Stomach (tissue), 4 donors: ENCODE results near the gene UBXN1.
A peak's percentile ranks its signal among the peaks of the same experiment; 100 is the strongest.

Experiments used
- POLR2A ChIP-seq, 4 donors: fragments of 450-650 bp; IDR thresholded peaks; one replicate each; pipeline ENCODE4 v1.6.1; 2016; ENCODE audit warnings: antibody characterized with exemption in 4 of 4, control low read depth in 2 of 4, mild to moderate bottlenecking in 1 of 4, moderate library complexity in 1 of 4
- TF ChIP-seq, protein P1 (sequence below), 7 experiments: fragments of 450-650 bp in 4 of 7; fragments of 200-600 bp in 3 of 7; sonication (generic) in 3 of 7; IDR thresholded peaks; one replicate each; pipeline ENCODE4 v1.5.1; 2016 to 2019; ENCODE audit warnings: antibody characterized with exemption in 7 of 7, control low read depth in 2 of 7, mild to moderate bottlenecking in 1 of 7

DNA sequence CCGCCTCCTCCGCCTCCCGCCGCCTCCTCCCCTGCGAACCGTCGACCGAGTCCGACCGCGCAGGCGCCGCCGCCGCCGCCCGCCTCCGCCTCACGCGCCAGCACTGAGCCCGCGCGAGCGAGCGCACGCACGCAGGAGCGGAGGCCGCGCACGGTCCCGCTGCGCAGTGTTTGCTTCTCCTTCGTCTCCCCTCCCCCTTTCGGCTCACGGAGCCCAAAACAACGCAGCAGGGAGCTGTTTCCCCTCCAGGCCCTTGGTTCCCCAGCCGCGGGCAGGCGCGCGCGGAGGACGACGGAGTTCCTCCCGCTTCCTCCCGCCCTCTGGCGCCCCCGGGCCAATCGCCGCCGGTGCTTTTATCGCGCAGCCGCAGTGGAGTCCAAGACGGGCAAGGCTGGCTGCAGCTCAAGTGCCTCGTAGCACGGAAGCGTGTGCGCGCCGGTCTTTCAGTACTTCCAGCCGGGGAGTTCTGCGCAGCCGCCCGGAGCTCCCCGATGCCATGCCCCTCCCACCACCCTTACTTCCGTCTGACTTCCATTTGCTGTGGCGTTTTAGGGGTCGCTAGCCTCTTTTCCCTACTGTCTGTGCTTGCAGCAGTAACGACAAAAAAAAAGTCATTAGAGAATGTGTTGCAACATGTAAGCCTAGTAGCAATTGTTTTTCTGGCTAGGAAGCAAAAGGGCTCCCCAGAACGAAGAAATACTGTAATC, 48.4 kb upstream of the UBXN1 start, which contains the start of gene HNRNPUL2:
- TF ChIP-seq POLR2A (IDR thresholded peaks at IDR 0.05) = peak in 1 of 4 donors; percentile 81
- TF ChIP-seq, protein P1, sequence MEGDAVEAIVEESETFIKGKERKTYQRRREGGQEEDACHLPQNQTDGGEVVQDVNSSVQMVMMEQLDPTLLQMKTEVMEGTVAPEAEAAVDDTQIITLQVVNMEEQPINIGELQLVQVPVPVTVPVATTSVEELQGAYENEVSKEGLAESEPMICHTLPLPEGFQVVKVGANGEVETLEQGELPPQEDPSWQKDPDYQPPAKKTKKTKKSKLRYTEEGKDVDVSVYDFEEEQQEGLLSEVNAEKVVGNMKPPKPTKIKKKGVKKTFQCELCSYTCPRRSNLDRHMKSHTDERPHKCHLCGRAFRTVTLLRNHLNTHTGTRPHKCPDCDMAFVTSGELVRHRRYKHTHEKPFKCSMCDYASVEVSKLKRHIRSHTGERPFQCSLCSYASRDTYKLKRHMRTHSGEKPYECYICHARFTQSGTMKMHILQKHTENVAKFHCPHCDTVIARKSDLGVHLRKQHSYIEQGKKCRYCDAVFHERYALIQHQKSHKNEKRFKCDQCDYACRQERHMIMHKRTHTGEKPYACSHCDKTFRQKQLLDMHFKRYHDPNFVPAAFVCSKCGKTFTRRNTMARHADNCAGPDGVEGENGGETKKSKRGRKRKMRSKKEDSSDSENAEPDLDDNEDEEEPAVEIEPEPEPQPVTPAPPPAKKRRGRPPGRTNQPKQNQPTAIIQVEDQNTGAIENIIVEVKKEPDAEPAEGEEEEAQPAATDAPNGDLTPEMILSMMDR (IDR thresholded peaks at IDR 0.05) = no peak
